NCI-H1105 (cell line): Measurements from ENCODE around the gene FAM219B.

ENCODE experiments used
- DNase-seq: peaks from one replicate; lab custom pipeline; 2025; lab: John Stamatoyannopoulos, UW

The FAM219B gene

GRCh38 chr15:74873036-74873755 lies 33.5 kb downstream of the FAM219B start, which contains the start of gene SCAMP2:
Gene SCAMP2 (minus strand): TSS chr15:74873365. CDS start chr15:74873255, 110 bp downstream.
- DNase-seq: peak; percentile 83

- DNase-seq: no peak
These were observed 34.0 kb downstream of the FAM219B start for GRCh38 chr15:74872702-74873035.

GRCh38 chr15:74870436-74871215 lies 36.0 kb downstream of the FAM219B start:
- DNase-seq: no peak

- no peak for DNase-seq
These were observed 36.8 kb downstream of the FAM219B start for GRCh38 chr15:74869726-74870407.

DNA sequence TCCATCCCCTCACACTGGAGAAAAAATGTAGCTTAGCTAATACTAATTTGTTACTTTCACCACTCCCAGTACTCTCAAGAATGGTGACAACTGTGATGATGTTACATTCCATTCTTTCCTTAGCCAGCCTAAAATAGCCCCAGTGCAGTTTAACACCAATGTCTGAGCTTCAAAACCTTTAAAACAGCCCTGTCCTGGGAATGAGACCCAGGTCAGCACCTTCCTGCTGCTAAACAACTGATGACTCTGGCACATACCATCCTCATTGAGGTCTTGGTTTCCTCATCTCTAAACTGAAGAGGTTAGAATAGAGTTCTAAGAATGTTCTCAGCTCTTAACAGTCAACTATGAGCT lies 37.3 kb downstream of the FAM219B start:
- DNase-seq: no peak

- DNase-seq: no peak
These were observed 38.6 kb downstream of the FAM219B start for GRCh38 chr15:74868059-74868458.

DNA sequence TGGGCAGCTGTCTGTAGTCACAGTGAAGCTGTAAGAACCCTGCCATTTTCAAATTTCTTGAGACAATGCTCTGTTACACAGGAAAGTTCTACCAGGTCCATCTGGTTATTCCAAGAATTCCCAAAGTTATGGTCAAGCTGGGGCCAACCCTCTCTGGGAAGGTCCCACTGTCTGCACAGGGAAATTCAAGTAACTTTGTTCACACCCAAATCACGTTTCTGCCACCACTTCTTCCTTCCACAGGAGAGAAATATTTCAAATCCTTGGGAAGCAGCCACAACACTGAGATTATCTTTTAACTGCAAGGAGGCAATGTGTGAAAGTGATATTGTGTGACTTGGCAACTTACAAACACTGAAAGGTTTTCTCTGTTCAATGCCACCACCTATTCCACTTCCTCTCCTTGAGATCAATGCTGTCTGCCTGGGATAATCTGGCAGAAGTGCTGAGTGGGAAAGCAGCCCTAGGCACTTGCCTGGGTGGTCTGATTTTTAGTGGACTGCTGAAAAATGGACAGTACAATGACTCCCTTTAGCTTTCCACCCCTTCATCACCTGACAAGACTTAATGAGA lies 39.1 kb downstream of the FAM219B start:
- DNase-seq: no peak

- no peak for DNase-seq
These were observed 40.6 kb downstream of the FAM219B start for GRCh38 chr15:74866090-74866489.

- no peak for DNase-seq
These were observed 41.3 kb downstream of the FAM219B start for GRCh38 chr15:74865316-74865715.

DNA sequence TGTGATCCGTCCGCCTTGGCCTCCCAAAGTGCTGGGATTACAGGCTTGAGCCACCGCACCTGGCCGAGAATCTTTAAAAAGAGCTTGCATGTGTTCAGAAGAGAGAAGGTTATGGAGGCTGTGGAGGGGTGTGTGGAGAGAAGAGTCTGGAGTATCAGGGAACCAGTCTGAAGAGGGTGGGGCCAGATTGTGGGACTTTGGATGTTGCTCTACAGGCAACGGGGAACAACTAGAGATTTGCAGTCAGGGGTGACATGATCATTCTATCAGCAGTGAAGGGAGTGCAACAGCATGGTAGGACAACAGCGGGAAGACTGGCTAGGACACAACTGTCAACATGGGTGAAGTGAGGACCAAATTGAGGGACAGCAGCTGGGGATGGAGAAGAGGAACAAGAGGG lies 42.4 kb downstream of the FAM219B start:
- DNase-seq: no peak

- DNase-seq: no peak
These were observed 43.2 kb downstream of the FAM219B start for GRCh38 chr15:74863239-74864056.

DNA sequence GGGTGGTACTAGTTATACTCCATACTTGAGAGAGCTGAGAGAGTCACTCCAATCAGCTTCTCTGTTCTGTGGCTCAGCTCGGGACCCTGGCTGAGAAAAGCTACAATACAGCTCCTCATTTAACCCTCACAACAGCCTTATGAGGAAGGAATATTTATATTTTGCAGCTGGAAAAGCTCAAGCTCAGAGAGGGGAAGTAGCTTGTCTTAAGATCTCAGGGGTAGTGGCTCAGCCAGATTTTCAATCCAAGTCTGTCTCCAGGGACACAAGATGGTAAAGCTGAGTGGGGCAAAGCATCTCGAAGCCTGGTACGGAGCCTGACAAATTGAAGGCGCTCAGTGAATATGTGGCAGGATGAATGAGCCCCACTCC lies 48.3 kb downstream of the FAM219B start:
- no peak for DNase-seq

- DNase-seq: no peak
These were observed 48.8 kb downstream of the FAM219B start for GRCh38 chr15:74857671-74858368.

DNA sequence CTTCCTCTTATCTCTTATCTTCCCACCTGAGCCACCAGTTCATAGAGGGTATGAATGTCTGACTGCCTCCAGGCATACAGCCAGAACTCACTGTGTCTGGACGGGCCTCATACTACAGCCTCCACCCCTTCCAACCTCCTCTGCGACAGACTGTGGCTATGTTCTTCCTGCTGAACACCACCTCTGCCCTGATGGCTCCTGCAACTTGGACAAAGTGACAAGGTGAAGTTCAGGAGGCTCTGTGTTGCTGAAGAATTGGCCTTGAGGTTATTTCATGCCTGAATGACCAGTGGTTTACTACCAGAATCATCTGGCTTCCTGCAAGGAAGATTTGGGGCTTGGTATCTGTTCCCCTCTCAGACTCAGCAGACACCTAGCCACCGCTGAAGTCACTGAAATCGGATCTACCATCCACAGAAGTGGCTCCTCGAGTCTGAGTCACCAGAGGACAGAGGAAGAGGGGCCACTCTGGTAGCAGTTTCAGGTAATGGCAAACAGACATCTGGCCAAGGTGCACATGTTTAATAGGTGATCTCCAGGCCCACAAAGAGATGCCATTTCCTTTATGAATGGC lies 49.5 kb downstream of the FAM219B start:
- DNase-seq: no peak

- DNase-seq: no peak
These were observed 50.1 kb downstream of the FAM219B start for GRCh38 chr15:74856537-74856936.

GRCh38 chr15:74855857-74856256 lies 50.8 kb downstream of the FAM219B start:
- DNase-seq: no peak

- no peak for DNase-seq
These were observed 52.1 kb downstream of the FAM219B start for GRCh38 chr15:74854453-74855022.

- DNase-seq: no peak
These were observed 54.7 kb downstream of the FAM219B start for GRCh38 chr15:74851960-74852359.

- no peak for DNase-seq
These were observed 56.3 kb downstream of the FAM219B start for GRCh38 chr15:74850393-74850792.
